Kidney tubule cell (primary cell): Measurements from ENCODE around the gene CMIP.

Experiments used
- DNase-seq: peaks from one replicate; pipeline ENCODE4 v3.0.0-alpha.2; 2018; ENCODE audit warnings: low spot score

CMIP gene

DNA sequence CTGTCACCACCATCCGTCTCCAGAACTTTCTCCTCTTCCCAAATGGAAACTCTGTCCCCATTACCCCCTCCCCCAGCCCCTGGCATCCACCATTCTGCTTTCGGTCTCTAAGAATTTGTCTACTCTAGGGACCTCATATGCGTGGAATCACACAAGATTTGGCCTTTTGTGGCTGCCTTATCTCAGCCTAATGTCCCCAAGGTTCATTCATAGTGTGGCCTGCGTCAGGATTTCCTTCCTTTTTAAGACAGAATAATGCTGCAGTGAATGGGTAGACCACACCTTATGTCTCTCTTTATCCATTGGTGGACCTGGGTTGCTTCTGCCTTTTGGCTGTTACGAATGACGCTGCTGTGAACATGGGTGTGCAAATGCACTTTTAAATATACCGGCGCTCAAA, 194.7 kb downstream of the CMIP start:
- DNase-seq, result no peak

DNA sequence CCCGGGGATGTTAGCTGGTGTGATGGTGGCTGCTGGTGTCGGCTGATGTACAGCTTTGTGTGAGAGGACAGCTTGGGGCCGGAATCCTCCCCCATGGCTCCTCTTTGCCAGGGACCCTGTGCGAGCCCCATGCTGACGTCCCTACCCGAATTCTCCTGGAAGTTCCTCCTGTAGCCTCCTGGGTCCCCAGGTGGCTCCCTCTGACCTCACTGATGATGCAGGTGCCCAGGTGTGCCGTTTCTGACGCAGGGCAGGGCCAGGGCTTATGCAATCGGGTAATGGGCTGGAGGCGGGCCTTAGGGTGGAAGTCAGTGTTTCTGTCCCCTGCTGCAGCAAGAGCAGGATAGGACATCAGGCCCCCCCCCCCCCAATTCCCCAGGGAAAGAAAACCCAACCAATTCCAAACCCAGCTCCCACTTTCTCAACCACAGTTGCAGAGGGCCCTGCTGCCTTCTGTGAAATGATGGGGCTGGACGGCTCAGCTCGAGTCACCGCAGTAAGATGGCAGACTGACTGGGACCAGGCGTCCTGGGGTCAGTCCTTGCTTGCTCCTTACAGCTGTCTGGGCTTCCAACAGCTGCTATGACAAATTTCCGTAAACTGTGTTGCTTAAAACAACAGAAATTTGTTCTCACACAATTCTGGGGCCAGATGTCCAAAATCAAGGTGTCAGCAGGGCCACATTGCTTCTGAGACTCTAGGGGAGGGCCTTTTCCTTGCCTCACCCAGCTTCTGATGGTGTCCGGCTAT, 195.5 kb downstream of the CMIP start:
- DNase-seq, result no peak

DNA sequence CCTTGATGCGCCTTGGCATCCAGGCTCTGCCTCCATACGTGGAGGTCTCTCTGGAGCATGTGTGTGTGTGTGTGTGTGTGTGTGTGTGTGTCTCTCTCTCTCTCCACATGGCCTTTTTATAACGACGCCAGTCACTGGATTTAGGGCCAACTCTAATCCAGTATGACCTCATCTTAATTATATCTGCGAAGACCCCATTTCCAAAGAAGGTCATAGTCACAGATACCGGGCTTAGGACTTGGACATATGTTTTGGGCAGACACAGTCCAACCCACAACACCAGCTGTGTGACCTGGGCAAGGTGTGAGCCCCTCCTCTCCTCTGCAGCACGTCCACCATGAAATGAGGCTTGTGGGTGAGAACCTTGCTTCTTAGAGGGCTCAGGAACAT, 196.1 kb downstream of the CMIP start:
- no peak for DNase-seq

DNA sequence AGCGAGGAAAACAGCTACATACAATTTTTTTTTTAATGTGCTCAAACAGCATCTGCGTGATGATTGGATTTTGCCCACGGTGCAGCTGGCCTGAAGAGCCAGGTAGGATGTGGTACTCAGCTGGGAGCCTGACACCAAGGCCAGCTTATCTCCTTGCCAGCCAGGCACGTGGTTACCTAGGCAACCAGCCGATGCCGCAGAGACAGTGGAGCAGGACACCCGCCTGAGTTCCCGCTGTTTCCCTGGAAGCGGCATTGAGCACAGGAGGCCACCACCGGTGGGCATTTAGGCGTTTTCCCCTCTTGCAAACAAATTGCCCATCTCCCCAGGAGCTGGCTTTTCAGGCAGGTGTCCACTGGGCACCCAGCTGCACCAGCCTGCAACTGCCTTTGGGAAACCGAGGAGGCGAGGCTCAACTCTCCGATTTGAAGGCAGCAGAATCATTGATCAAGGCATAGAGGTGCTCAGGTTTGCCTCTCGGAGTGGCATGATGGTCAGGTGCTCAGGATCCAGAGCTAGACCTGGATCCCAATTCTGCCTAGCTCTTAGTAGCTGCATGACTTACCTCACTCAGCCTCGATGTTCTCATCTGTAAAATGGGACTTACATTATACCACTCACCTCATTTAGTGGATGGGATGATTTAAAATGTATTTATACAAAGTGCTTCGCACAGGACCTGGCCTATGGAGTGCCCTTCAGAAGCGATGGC, 196.9 kb downstream of the CMIP start:
- DNase-seq, result no peak

DNA sequence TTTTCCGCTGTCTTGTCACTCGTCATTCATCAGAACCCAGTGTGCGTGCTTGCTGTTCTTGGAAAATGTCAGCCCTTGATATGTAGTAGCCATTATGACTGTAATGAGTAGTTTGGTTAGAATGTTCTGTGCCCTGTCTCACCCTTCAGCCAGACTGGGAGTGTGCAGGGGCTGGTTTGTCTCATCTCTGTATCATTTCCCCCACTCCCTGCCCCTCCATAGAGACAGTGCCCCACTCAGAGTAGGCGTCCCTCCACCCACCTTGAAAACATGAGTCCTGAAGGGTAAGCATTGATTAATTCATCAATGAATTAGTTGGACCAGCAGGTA, 197.5 kb downstream of the CMIP start:
- DNase-seq, result no peak

DNA sequence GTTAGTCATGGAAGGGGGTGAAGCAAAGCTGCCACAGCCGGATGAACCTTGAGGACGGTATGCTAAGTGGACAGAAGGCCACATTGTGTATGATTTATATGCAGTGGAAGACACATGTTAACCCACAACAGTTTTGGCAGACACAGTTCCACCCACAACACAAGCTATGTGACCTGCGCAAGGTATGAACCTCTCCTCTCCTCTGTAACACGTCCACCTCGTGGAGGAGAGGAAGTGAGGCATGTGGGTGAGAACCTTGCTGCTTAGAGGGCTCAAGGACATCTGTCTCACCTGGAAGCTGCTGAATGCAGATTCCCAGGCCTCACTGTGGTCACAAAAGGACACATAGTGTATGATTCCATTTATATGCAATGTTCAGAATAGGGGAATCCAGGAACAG, 198.3 kb downstream of the CMIP start:
- no peak for DNase-seq

DNA sequence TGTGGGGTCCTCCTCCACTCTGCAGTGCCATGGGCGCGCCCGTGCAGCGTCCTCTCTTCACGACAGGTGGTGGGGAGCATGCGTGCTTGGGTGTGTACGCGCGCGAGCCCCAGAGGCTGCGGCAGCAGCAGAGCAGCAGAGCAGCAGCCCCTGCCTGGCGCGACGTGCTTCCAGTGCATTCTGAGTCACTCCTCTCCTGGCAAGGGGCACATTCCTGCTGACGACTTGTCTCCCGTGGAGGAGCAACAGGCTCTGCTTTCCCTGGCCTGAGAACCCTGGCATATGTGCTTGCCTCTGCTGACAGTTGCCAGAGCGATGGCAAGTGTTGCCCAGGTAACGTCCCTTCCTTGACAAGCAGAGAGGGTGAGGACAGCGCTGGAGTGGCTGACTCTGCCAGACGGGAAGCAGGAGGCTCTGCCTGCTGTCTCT, 200.7 kb downstream of the CMIP start:
- peak; percentile 98 for DNase-seq

DNA sequence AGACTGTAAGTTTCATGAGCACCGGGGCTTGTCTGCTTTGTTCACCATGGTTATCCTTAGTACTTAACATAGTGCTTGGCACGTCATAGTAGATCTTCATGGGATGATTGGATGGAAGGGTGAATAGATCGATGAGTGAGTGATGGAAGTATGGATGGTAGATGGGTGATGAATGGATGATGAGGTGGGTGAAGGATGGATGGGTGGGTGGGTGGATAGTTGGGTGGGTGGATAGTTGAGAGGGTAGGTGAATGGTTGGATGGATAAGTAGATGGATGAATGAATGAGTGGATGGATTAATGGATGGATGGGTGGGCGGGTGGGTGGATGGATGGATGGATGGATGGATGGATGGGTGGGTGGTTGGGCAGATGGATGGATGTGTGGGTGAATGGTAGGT, 201.3 kb downstream of the CMIP start:
- no peak for DNase-seq

DNA sequence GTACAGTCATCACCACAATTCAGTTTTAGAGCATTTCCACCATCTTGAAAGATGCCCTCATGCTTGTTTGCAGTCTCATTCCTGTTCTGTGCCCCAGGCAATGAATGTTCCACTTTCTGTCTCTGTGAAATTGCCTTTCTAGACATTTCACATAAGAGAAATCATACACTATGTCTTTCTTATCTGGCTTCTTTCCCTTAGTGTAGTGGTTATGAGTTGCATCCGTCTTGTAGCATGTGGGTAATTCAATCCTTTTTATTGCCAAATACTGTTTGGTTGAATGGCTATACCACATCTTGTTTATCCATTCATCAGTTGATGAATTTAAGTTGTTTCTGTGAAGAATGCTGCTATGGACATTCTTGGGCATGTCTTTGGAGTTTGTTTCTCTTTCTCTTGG, 202.0 kb downstream of the CMIP start:
- DNase-seq, result no peak

DNA sequence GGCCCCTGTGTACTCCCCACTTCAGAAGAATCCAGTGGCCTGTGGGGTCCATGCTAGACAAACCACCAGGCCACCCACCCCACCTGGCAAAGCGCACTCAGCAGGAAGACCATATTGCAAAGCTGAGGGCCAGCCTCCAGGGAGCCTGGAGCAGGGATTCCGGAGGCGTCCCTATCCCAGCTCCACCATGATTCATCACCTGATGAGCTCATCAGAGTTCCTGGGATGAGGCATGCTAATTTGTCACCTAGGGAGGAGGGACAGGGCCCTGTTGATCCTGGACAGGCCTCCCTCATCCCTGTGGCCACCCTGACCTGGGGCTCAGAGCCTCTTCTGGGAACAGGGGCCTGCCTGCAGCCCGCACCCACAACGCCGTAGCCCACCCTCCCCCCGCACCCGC, 202.9 kb downstream of the CMIP start:
- DNase-seq, result peak; percentile 89

DNA sequence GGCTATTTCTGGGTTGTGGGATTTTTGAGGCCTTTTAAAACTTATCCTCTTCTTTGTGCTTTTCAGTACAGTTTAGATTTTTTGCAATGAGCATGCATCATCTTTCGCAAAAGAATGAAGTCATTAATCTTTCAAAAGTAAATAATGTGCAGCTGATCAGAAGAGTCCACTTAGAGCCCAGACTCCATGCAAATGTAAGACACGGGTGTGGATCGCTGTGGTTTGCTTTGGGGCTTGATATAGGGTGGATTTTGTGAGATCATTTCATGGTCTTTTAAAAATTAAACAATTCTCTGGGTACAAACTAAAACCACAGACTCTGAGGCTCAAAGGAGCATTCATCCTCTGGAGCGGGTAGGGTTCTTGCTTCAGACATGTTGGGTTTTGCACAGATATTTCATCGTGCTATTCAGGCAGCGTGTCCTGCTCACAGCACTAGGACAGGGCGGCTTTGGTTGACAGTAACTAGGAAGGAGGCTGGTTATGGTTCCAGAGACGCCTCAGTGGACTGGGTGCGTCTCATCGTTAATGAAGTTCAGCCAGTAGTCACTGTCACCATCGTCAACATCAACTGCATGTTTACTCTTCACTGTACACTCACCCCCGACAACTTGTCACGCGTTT, 205.1 kb downstream of the CMIP start:
- no peak for DNase-seq

DNA sequence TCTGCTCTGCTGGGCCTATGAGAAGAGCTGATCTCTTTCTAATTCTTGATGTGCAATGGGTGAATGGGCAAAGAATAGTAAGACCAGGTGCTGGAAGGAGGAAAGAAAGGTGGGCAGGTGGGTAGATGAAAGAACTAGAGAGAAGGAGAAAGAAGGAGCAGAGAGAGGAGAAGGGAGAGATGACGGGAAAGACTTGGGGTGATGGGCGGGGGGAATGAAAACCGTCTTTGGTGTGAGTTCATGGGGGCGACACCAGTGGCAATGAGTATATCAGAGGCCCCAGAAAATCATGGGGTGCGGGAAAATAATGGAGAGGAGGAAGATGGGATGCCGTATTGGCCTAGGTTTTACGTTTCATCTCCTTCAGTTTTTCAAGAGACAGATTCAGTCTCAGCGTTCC, 205.7 kb downstream of the CMIP start:
- no peak for DNase-seq

DNA sequence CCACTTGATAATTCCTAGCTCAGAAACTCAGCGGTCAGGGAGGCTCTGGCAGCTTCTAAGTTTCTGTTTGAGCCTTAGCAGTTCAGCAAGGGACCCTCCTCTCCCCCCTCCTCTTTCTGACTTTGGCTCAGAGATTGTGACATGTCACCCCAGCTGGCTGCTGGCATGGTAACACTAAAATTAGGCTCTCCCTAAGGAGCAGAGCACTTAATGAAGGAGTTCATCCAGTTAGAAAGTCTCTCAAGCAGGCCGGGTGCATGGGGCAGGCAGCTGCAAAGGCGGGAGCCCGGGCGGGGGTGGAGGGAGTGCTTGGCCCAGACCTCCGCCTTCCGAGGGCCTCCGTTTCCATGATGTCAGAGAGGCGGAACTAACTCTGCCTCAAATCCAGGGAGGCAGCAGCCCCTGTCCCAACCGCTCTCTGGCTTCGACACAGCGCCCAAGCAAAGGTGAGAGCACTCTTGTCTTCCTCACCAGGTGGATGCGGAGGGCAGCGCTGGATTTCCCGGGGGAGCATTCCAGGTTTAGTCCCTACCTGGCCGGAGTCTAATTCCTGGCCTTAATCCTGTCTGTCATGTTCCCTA, 206.5 kb downstream of the CMIP start:
- no peak for DNase-seq

DNA sequence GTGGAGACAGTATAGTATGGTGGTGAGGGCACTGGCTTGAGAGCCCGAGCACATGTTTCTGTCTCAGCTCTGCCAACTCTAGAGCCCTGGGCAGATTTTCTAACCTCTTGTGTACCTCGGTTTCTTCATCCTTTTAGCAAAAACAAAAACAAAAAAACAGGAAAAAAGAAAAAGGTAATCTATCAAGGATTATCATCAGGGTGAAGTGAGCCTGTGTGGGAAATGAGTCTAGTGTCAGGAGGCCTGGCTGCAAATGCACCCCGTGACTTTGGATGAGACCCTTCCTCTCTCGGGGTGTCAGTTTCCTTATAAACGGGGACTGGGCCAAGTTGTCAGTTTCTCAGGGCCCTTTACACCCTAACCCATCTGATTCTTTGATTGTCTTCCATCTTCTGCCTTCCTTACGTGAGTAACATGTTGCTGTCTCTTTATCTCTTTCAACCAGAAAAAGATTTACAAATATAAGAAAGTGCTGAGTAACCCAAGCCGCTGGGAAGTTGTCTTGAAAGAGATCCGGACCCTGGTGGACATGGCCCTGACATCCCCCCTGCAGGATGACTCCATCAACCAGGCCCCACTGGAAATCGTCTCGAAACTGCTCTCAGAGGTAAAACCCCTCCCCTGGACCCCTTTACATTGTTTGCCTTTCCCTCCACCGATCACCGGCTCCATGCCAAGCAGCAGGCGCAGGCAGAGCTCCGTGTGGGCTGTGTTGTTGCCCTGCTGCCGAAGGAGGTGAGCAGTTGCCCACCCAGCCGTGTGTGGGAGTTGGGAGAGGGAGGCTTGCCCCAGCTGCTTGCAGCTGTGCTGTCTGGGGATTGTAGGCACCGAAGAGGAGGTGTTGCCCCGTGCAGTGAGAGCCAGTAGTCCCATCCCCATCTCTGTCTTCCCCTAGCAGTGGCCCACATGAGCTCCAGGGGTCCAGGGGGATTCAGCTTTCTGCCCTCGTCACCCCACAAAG, 207.4 kb downstream of the CMIP start:
- no peak for DNase-seq

DNA sequence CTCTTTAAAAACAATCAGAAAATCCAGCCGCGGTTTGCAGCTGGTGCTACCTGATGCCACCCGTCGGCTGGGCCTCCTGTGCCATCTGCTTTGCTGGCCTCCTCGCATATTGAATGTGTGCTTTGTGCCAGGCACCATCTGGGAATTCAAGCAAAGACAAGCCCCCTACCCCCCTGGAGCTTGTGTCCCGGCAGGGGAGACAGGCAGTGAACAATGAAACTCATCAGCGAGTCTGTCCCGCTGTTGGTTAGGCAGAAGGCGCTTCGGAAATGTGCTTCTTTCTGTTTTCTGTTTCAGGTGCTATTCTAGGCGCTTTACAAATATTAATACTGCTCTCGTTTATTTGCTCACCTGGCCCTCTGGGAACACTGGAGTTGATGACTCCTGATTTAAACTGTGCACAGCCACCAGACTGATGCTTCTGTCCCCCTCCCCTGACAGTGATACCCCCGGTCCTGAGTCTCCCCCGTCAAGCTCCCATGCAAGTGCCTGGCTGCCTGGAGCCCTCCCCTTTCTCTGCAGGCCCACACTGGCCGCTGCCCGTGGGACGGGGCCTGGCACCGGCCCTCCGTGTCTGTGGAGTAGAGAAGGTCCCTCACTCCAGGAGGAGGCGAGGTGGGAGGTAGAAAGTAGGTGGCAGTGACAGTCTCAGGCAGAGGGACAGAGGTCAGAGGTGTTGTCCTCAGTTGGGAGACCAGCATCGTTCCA, 208.3 kb downstream of the CMIP start:
- DNase-seq, result no peak

DNA sequence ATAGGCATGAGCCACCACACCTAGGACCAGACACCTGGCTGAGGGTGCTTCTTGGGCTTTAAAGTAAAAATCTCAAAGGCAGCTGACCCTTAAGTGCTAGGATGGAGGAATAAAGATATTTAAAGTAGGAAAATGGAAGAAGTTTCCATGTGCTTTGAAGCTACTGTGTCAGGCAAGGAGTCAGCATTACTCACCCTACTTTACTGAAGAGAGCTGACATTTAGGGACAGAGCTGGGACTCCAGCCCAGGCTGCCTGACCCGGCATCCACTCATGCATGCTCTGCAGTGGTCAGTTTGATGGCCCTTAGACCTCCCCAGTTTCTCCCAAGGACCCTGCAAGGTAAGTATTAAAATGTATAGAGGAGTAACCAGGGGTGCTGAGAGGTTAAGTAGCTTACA, 209.7 kb downstream of the CMIP start:
- peak; percentile 28 for DNase-seq

DNA sequence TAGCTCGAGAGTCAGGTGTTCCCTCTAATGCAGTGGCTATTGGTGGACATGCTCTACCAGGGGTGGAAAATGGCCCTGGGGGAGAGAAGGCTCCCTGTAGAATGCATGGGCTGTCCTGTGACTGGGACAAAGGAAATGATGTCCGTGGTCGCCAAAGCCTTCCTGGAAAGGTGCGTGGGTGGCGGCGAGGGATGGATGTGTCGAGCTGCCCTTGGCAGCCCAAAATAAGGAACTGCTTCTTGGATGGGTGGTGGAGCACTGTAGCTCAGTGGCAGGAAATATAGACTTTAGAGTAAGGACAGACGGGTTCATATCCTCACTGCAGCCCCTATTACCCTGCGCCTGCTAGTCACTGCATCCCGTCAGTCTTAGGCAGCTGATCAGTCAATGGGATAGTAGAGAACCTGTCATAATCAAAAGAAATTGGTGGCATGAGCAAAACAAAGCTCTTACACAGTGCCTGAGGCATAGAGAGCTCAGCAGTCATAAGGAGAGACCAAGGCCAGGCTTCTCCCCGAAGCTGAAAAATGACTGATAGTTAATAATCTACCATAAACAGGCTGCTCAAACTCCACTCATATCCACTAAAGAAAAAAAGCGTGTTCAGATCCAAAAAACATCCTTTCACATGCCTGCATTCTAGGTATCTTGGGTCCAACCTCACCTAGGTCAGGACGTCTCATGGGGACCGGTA, 211.0 kb downstream of the CMIP start:
- DNase-seq, result peak; percentile 29

DNA sequence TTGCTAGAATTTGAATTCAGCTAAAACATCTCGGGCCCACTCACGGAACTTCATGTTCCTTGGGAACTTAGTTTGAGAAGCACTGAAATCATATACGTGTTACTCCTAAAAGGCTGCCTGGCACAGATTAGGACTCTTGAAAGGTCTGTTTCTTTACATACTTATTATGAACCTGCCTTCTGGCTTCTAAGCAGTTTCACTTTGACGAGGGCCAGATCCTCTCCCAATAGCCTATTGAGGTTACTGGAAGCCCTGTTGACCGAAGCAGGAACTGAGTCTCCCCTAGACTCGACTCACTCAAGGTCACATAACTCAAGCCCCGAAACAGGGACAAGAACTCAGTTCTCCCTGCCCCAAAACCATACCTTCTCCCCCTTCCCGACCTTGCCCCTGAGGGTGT, 212.6 kb downstream of the CMIP start:
- no peak for DNase-seq

DNA sequence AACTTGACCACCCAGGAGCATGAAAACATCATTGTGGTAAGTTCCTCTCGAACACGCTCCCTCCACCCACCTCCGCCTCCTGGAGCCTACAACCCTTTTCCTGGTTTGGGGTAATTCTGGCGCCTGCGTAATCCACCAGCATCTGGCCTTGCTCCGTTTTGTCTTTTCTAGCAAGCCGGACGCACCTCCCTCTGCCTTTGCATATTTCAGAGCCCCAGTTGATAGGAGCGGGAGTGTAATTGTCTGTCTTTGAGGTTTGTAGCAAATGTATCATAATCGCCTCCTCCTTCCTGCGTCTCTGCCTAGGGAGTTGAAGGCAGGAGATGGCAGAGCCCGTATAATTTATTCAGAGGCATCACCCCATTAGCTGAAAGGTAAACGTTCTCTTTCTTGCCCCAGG, 213.2 kb downstream of the CMIP start:
- DNase-seq, result no peak

DNA sequence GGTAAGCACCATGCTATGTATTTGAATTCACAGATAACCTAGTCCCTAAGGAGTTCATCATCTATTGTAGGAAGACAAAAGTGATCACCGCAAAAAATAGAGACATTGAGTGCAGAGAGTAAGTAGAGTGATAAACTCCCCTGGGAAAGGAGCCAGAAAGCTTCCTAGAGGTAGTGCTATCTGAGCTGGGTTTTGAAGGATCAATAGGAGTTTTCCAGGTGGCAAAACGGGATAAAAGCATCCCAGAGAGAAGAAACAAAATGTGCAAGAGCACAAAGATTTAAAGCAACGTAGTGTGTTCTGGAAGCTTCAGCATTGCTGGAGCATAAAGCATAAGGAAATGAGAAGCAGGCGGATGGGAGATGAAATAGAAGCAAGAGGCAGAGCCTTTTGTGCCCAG, 213.8 kb downstream of the CMIP start:
- DNase-seq, result no peak

DNA sequence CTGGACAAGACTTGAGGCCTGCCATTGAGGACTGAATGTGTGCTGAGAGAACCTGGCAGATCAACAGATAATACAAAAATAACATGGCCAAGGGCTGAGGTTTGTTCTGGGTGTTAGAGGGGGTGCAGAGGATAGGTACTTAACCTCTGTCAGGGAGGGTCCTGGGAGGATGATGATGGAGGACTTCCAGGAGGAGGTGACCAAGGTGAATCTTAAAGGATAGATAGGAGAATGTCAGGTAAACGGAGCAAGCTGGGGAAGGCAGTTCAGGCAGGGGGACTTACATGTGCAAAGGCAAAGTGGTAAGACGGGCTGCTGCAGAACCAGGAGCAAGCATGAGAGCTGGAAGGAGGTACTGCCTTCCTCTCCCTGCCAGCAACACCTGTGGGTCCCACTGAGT, 214.6 kb downstream of the CMIP start:
- no peak for DNase-seq
